ENCODE data around the gene FES. TPM values are rescaled to one million over a fixed set of nuclear protein-coding genes. Genes with fewer than 3 reads are reported as not detected.

Gene FES
- polyA plus RNA-seq, 1 donor from 2014 or later, result not detected

GRCh38 chr15:90838544-90838943, 45.8 kb upstream of the FES start:
- Histone ChIP-seq H3K79me2 (replicated peaks; ENCODE audit: insufficient read depth, low read length) (no peaks in the 10 kb centered on the region), H3K4me3 (ENCODE audit: low read length) (no peak overlapping the region), H3K9me3 (ENCODE audit: low read length) (no peaks in the 10 kb centered on the region), H3K4me2 (ENCODE audit: low read length) (no peak overlapping the region), H3K36me3 (ENCODE audit: insufficient read depth, low read length) (no peaks in the 10 kb centered on the region), H3F3A (ENCODE audit: insufficient read depth, low read length, poor library complexity, severe bottlenecking) (no peaks in the 10 kb centered on the region), H3K9me2 (ENCODE audit: insufficient read depth, low read length) (no peaks in the 10 kb centered on the region), H2AFZ (ENCODE audit: low read depth, low read length) (no peak overlapping the region), H4K20me1 (ENCODE audit: insufficient read depth) (no peaks in the 10 kb centered on the region), H3K9ac (ENCODE audit: low read length) (no peak overlapping the region), H3K27ac (ENCODE audit: low read length) (no peak overlapping the region), H3K27me3 (ENCODE audit: insufficient read depth, low read depth, low read length) (no peaks in the 10 kb centered on the region)
- TF ChIP-seq MXI1 (conservative IDR thresholded peaks at IDR 0.05; ENCODE audit: poor library complexity, severe bottlenecking), result no peak
- TF ChIP-seq CTCF (IDR thresholded peaks at IDR 0.05; ENCODE audit: poor library complexity, severe bottlenecking), result no peak
- no peak for TF ChIP-seq TAF1 (IDR thresholded peaks at IDR 0.05; ENCODE audit: low read depth)
- no peak for TF ChIP-seq SMC3 (conservative IDR thresholded peaks at IDR 0.05; ENCODE audit: poor library complexity)
- TF ChIP-seq EP300 (conservative IDR thresholded peaks at IDR 0.05; ENCODE audit: poor library complexity, severe bottlenecking), result no peak
- TF ChIP-seq REST (IDR thresholded peaks at IDR 0.05; ENCODE audit: borderline replicate concordance), result no peak
- TF ChIP-seq RAD21 (conservative IDR thresholded peaks at IDR 0.05), result no peak
- no peak for TF ChIP-seq EZH2 (IDR thresholded peaks at IDR 0.05; ENCODE audit: borderline replicate concordance, insufficient read depth, low read length, poor library complexity, severe bottlenecking)

- H2AFZ ChIP-seq (ENCODE audit: low read depth, low read length), result no peak overlapping the region
- no peaks in the 10 kb centered on the region for H3K9me3 ChIP-seq (ENCODE audit: low read length)
- H3K27me3 ChIP-seq (ENCODE audit: insufficient read depth, low read depth, low read length), result no peaks in the 10 kb centered on the region
- H3F3A ChIP-seq (ENCODE audit: insufficient read depth, low read length, poor library complexity, severe bottlenecking), result no peaks in the 10 kb centered on the region
- H3K36me3 ChIP-seq (ENCODE audit: insufficient read depth, low read length), result no peaks in the 10 kb centered on the region
- no peaks in the 10 kb centered on the region for H3K9me2 ChIP-seq (ENCODE audit: insufficient read depth, low read length)
- TF ChIP-seq EZH2 (IDR thresholded peaks at IDR 0.05; ENCODE audit: borderline replicate concordance, insufficient read depth, low read length, poor library complexity, severe bottlenecking) (no peak), RAD21 (conservative IDR thresholded peaks at IDR 0.05) (no peak), SMC3 (conservative IDR thresholded peaks at IDR 0.05; ENCODE audit: poor library complexity) (no peak), TAF1 (IDR thresholded peaks at IDR 0.05; ENCODE audit: low read depth) (no peak), REST (IDR thresholded peaks at IDR 0.05; ENCODE audit: borderline replicate concordance) (no peak), CTCF (IDR thresholded peaks at IDR 0.05; ENCODE audit: poor library complexity, severe bottlenecking) (no peak), MXI1 (conservative IDR thresholded peaks at IDR 0.05; ENCODE audit: poor library complexity, severe bottlenecking) (no peak), POLR2AphosphoS5 (IDR thresholded peaks at IDR 0.05) (no peak), EP300 (conservative IDR thresholded peaks at IDR 0.05; ENCODE audit: poor library complexity, severe bottlenecking) (no peak)
- H4K20me1 ChIP-seq (ENCODE audit: insufficient read depth), result no peaks in the 10 kb centered on the region
- no peak overlapping the region for H3K4me2 ChIP-seq (ENCODE audit: low read length)
- no peaks in the 10 kb centered on the region for H3K79me2 ChIP-seq (replicated peaks; ENCODE audit: insufficient read depth, low read length)
- H3K9ac ChIP-seq (ENCODE audit: low read length), result no peak overlapping the region
- no peak overlapping the region for H3K27ac ChIP-seq (ENCODE audit: low read length)
- no peak overlapping the region for H3K4me3 ChIP-seq (ENCODE audit: low read length)
Observed at GRCh38 chr15:90839187-90840071, 44.9 kb upstream of the FES start.
